Measurements from ENCODE around the gene ITPR2. TPM values are rescaled to one million over a fixed set of nuclear protein-coding genes. Genes with fewer than 3 reads are reported as not detected.
"Not testable (repeated sequence)": the region's sequence is repeated elsewhere in the genome, so short reads cannot be mapped to it uniquely, and the experiment has no call there.

ITPR2 gene
- total and polyA plus RNA-seq, 12 donors = 5.1 to 144 (median 66.4) TPM

GRCh38 chr12:26863515-26863914, 30.5 kb upstream of the ITPR2 start:
- no peaks in the 10 kb centered on the region for H3K27me3 ChIP-seq
- H3K4me1 ChIP-seq (replicated peaks in 1 of 2) = no peaks in the 10 kb centered on the region
- TF ChIP-seq CTCF (IDR thresholded peaks at IDR 0.05) (peak in 5 of 6 experiments; percentile 9 to 24 (median 23)), POLR2A (IDR thresholded peaks at IDR 0.05) (no peak)
- no peak for DNase-seq
- no peaks in the 10 kb centered on the region for H3K9me3 ChIP-seq (replicated peaks in 1 of 3)
- H3K27ac ChIP-seq = no peak overlapping the region
- intact Hi-C loops (cut with DNase I) = no loop called here
- no peak overlapping the region for H3K4me3 ChIP-seq
- 45 to 59% (median 54%) methylated on average over 4 of the region's 4 CpGs for WGBS, 4 donors
- no peaks in the 10 kb centered on the region for H3K36me3 ChIP-seq (replicated peaks in 1 of 2)

- intact Hi-C loops (cut with DNase I) = not testable (repeated sequence)
Measured at GRCh38 chr12:26862787-26863186, 29.8 kb upstream of the ITPR2 start.

GRCh38 chr12:26861690-26862089, 28.7 kb upstream of the ITPR2 start:
- H3K27ac ChIP-seq = no peak overlapping the region
- no peaks in the 10 kb centered on the region for H3K36me3 ChIP-seq (replicated peaks in 1 of 2)
- no peak overlapping the region for H3K4me3 ChIP-seq
- WGBS, 4 donors = 88 to 100% (median 94%) methylated on average over 1 of the region's 1 CpG
- intact Hi-C loops (cut with DNase I) = no loop called here
- DNase-seq = no peak
- TF ChIP-seq POLR2A (IDR thresholded peaks at IDR 0.05) (no peak), CTCF (IDR thresholded peaks at IDR 0.05) (no peak)
- no peaks in the 10 kb centered on the region for H3K27me3 ChIP-seq
- no peaks in the 10 kb centered on the region for H3K9me3 ChIP-seq (replicated peaks in 1 of 3)
- peaks cover 0 to 12% of the 10 kb centered on the region in 2 donors for H3K4me1 ChIP-seq (replicated peaks in 1 of 2)

More at GRCh38 chr12:26862787-26863186, 29.8 kb upstream of the ITPR2 start:
- WGBS, 4 donors = 93 to 99% (median 97%) methylated on average over 3 of the region's 3 CpGs
- H3K27me3 ChIP-seq; DNase-seq; H3K4me3 ChIP-seq; H3K9me3 ChIP-seq (replicated peaks in 1 of 3); H3K36me3 ChIP-seq (replicated peaks in 1 of 2); H3K27ac ChIP-seq; H3K4me1 ChIP-seq (replicated peaks in 1 of 2): not testable (repeated sequence)

GRCh38 chr12:26857465-26858176, 24.6 kb upstream of the ITPR2 start:
- DNase-seq = no peak
- no peaks in the 10 kb centered on the region for H3K9me3 ChIP-seq (replicated peaks in 1 of 3)
- WGBS, 4 donors = 52 to 55% (median 52%) methylated on average over 6 of the region's 6 CpGs
- H3K27me3 ChIP-seq = no peaks in the 10 kb centered on the region
- intact Hi-C loops (cut with DNase I) = no loop called here
- H3K27ac ChIP-seq = peak overlapping the region in 2 of 5 donors; percentile 0 to 18
- peaks cover 13 to 32% of the 10 kb centered on the region in 2 donors for H3K4me1 ChIP-seq (replicated peaks in 1 of 2)
- TF ChIP-seq CTCF (IDR thresholded peaks at IDR 0.05) (no peak), POLR2A (IDR thresholded peaks at IDR 0.05) (no peak)
- H3K4me3 ChIP-seq = no peak overlapping the region
- no peaks in the 10 kb centered on the region for H3K36me3 ChIP-seq (replicated peaks in 1 of 2)

GRCh38 chr12:26855337-26855736, 22.3 kb upstream of the ITPR2 start:
- H3K27me3 ChIP-seq = no peaks in the 10 kb centered on the region
- 26 to 35% (median 30%) methylated on average over 1 of the region's 1 CpG for WGBS, 4 donors
- peaks cover 13 to 32% of the 10 kb centered on the region in 2 donors for H3K4me1 ChIP-seq (replicated peaks in 1 of 2)
- no peak overlapping the region for H3K4me3 ChIP-seq
- no peak for TF ChIP-seq POLR2A (IDR thresholded peaks at IDR 0.05)
- H3K9me3 ChIP-seq (replicated peaks in 1 of 3) = no peaks in the 10 kb centered on the region
- no peak for DNase-seq
- no peak overlapping the region for H3K27ac ChIP-seq
- intact Hi-C loops (cut with DNase I) = no loop called here
- no peaks in the 10 kb centered on the region for H3K36me3 ChIP-seq (replicated peaks in 1 of 2)

Measured in adrenal gland (tissue), 12 donors.